ENCODE data around the gene PDRG1. TPM values are rescaled to one million over a fixed set of nuclear protein-coding genes. Genes with fewer than 3 reads are reported as not detected.

Gene PDRG1
- polyA plus RNA-seq, 1 experiment = 16.5 TPM

DNA sequence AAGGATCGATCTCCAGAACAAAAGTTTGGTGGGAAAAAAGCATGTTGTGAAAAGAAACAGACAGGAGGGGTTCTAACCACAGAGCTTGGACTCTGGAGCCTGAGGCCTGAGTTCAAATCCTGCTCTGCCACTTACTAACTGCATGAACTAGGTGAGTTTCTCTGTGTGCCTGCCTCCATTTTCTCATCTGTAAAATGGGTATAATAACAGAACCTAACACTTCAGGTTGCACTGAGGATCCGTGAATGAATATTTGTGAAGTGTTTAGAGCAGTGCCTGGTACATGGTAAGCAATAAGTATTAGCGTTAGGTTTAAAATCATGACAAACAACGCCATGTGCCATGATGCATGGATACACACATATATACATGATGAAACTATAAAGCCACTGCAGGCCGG, 44.8 kb downstream of the PDRG1 start:
- H3K36me3 ChIP-seq (ENCODE audit: control insufficient read depth, insufficient read depth, low read length) = no peaks in the 10 kb centered on the region
- ChIA-PET POLR2A (no interaction called here), CTCF (no interaction called here)
- no peak overlapping the region for H3K4me3 ChIP-seq (ENCODE audit: low read depth, low read length)
- no peak for DNase-seq (ENCODE audit: low read depth)
- TF ChIP-seq, protein P1, sequence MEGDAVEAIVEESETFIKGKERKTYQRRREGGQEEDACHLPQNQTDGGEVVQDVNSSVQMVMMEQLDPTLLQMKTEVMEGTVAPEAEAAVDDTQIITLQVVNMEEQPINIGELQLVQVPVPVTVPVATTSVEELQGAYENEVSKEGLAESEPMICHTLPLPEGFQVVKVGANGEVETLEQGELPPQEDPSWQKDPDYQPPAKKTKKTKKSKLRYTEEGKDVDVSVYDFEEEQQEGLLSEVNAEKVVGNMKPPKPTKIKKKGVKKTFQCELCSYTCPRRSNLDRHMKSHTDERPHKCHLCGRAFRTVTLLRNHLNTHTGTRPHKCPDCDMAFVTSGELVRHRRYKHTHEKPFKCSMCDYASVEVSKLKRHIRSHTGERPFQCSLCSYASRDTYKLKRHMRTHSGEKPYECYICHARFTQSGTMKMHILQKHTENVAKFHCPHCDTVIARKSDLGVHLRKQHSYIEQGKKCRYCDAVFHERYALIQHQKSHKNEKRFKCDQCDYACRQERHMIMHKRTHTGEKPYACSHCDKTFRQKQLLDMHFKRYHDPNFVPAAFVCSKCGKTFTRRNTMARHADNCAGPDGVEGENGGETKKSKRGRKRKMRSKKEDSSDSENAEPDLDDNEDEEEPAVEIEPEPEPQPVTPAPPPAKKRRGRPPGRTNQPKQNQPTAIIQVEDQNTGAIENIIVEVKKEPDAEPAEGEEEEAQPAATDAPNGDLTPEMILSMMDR (IDR thresholded peaks at IDR 0.05; ENCODE audit: insufficient read depth, low read depth, low read length) = no peak
- peaks cover 2% of the 10 kb centered on the region; the same call in 1 of the 2 replicates for H3K27me3 ChIP-seq (ENCODE audit: control insufficient read depth, insufficient read depth, low read length)

DNA sequence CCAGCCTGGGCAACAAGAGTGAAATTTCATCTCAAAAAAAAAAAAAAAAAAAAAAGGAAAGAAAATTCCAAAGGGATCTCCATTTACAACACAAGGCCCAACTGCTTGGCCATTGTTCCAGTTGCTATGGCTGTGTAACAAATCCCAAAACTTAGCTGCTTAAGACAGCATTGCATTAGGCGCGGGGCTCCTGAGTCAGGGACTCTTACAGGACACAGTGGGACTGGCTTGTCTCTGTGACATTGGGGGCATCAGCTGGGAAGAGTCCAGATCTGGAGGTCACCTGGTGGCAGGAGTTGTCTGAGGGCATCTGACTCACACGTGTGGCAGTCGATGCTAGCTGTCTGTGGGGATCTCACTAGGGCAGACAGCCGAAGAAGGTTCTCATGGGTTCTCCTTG, 45.8 kb downstream of the PDRG1 start:
- no peaks in the 10 kb centered on the region for H3K36me3 ChIP-seq (ENCODE audit: control insufficient read depth, insufficient read depth, low read length)
- DNase-seq (ENCODE audit: low read depth) = no peak
- TF ChIP-seq, protein P1 (IDR thresholded peaks at IDR 0.05; ENCODE audit: insufficient read depth, low read depth, low read length) = no peak
- H3K4me3 ChIP-seq (ENCODE audit: low read depth, low read length) = no peak overlapping the region
- ChIA-PET CTCF (no interaction called here), POLR2A (no interaction called here)
- no peaks in the 10 kb centered on the region for H3K27me3 ChIP-seq (ENCODE audit: control insufficient read depth, insufficient read depth, low read length)

DNA sequence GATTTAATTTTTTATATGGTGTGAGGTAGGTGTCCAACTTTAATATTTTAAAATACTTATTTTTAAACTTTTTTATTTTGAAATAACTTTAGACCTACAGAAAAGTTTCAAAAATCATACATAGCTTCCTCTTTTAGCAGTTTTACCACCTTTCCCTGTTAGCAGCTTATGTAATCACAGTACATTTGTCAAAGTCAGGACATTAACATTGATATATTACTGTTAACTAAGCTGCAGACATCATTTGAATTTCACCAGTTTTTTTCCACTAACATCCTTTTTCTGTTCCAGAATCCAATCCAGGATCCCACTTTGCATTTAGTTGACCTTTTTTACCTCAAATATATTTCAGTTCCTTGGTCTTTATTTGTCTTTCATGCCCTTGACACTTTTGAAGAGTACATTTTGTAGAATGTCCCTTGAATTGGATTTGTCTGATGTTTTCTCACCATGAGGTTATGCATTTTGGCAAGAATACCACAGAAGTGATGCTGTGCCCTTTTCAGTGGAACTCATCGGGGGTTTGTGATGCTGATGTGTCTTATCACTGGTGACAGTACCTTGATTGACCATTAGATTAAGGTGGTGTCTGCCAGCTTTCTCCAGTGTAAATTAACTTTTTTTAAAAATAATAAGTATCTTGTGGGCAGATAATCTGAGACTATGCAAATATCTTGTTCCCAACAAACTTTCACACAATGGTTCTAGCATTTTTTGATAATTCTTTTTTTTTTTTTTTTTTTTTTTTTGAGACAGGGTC, 48.0 kb downstream of the PDRG1 start:
- no peaks in the 10 kb centered on the region for H3K36me3 ChIP-seq (ENCODE audit: control insufficient read depth, insufficient read depth, low read length)
- ChIA-PET CTCF (interaction anchor here (0.7 kb wide), 1 partner anchor 18 kb away, joined by 4 read pairs; no protein-coding TSS in a partner anchor), POLR2A (interaction anchor here (0.7 kb wide), 1 partner anchor 230 kb away, joined by 15 read pairs; no protein-coding TSS in a partner anchor)
- DNase-seq (ENCODE audit: low read depth) = no peak
- TF ChIP-seq, protein P1 (IDR thresholded peaks at IDR 0.05; ENCODE audit: insufficient read depth, low read depth, low read length) = no peak
- peaks cover under 1% of the 10 kb centered on the region for H3K27me3 ChIP-seq (ENCODE audit: control insufficient read depth, insufficient read depth, low read length)
- no peak overlapping the region for H3K4me3 ChIP-seq (ENCODE audit: low read depth, low read length)

DNA sequence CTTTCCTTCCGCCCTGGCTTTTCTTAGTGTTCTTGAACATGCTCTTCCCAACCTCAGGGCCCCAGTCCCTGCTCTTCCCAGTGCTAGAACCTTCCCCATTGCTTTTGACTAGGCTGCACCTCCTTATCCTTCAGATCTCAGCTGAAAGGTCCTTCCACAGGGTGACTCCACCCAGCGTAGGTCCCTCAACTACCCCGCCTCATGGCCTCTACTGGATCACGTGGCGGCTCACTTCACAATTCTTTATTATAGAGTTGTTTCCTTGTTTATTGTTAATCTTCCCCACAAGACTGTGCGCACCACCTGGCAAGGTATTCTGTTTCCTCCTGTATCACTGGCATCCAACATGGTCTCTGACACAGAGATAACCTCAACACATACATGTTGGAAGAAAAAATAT, 50.2 kb downstream of the PDRG1 start:
- TF ChIP-seq, protein P1 (IDR thresholded peaks at IDR 0.05; ENCODE audit: insufficient read depth, low read depth, low read length) = no peak
- H3K36me3 ChIP-seq (ENCODE audit: control insufficient read depth, insufficient read depth, low read length) = no peaks in the 10 kb centered on the region
- no peak overlapping the region for H3K4me3 ChIP-seq (ENCODE audit: low read depth, low read length)
- H3K27me3 ChIP-seq (ENCODE audit: control insufficient read depth, insufficient read depth, low read length) = peaks cover 4% of the 10 kb centered on the region
- DNase-seq (ENCODE audit: low read depth) = no peak
- ChIA-PET CTCF (no interaction called here), POLR2A (no interaction called here)

DNA sequence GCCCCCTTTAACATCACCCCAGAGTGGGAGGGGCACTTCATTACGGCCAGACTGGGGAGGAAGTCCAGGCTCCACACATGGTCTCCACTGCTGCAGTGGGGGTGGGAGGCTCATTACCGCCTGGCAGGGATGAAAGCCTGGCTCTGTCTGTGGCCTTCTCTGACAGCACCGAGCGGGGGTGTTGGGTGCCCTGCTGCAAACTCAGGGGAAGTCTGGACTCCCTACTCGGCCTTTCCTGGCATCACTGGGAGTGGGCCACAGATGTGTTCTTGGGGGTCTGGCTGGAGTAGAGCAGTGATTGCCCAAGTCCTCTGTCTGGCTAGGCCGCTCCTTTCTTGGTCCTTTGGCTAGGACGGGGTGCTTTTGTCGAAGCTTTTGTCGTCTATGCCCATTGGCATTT, 54.3 kb downstream of the PDRG1 start:
- TF ChIP-seq, protein P1 (IDR thresholded peaks at IDR 0.05; ENCODE audit: insufficient read depth, low read depth, low read length) = no peak
- ChIA-PET POLR2A (no interaction called here), CTCF (no interaction called here)

More for the DNA sequence above, 54.3 kb downstream of the PDRG1 start:
- Histone ChIP-seq H3K27me3 (ENCODE audit: control insufficient read depth, insufficient read depth, low read length) (peaks cover 6% of the 10 kb centered on the region), H3K4me3 (ENCODE audit: low read depth, low read length) (no peak overlapping the region), H3K36me3 (ENCODE audit: control insufficient read depth, insufficient read depth, low read length) (no peaks in the 10 kb centered on the region)
- no peak for DNase-seq (ENCODE audit: low read depth)
